Fibroblast of villous mesenchyme (primary cell): ENCODE data around the gene EHD4. TPM values are rescaled to one million over a fixed set of nuclear protein-coding genes. Genes with fewer than 3 reads are reported as not detected.

Source experiments
- DNase-seq: peaks from one replicate; pipeline ENCODE4 v3.0.0-alpha.2; 2010; ENCODE audit warnings: low read depth
- H3K4me3 ChIP-seq: 2 replicates; pipeline ENCODE4 v1.5.1; 2011; ENCODE audit warnings: low read depth, mild to moderate bottlenecking, low read length
- CTCF ChIP-seq: IDR thresholded peaks from 2 replicates; pipeline ENCODE4 v1.5.1; 2012; ENCODE audit warnings: low read depth, mild to moderate bottlenecking, low read length; ENCODE audit not compliant: insufficient read depth
- total RNA-seq: library from RNA; depleted of rRNA; stranded (reverse); fragments of >200 nt; gene quantifications from 2 replicates; pipeline ENCODE4 v1.2.3, GENCODE V29; 2012

Gene EHD4
- total RNA-seq, 1 donor: 19.0 TPM

GRCh38 chr15:41890050-41890690, 82.2 kb downstream of the EHD4 start:
- H3K4me3 ChIP-seq: no peak overlapping the region
- DNase-seq: no peak
- TF ChIP-seq CTCF: no peak

- no peak for DNase-seq
- H3K4me3 ChIP-seq: no peak overlapping the region
- no peak for TF ChIP-seq CTCF
Observed at GRCh38 chr15:41888662-41889253, 83.6 kb downstream of the EHD4 start.

GRCh38 chr15:41887893-41888292, 84.5 kb downstream of the EHD4 start:
- TF ChIP-seq CTCF: no peak
- no peak overlapping the region for H3K4me3 ChIP-seq
- DNase-seq: no peak

- no peak for TF ChIP-seq CTCF
- H3K4me3 ChIP-seq: no peak overlapping the region
- no peak for DNase-seq
Observed at GRCh38 chr15:41887161-41887560, 85.2 kb downstream of the EHD4 start.

GRCh38 chr15:41886741-41887140, 85.6 kb downstream of the EHD4 start:
- H3K4me3 ChIP-seq: no peak overlapping the region
- TF ChIP-seq CTCF: no peak
- DNase-seq: no peak

GRCh38 chr15:41885841-41886240, 86.5 kb downstream of the EHD4 start:
- no peak for DNase-seq
- TF ChIP-seq CTCF: no peak
- H3K4me3 ChIP-seq: no peak overlapping the region

- H3K4me3 ChIP-seq: no peak overlapping the region
- no peak for DNase-seq
Observed at GRCh38 chr15:41885321-41885720, 87.0 kb downstream of the EHD4 start.

More at GRCh38 chr15:41885321-41885720, 87.0 kb downstream of the EHD4 start:
- no peak for TF ChIP-seq CTCF
